HG03159 (cell line): ENCODE data around the gene BRD4.

ENCODE experiments used
- ATAC-seq: cut with Tn5 transposase; IDR thresholded peaks from one replicate; pipeline ENCODE4 v1.9.1; 2021; ENCODE audit warnings: mild to moderate bottlenecking, moderate library complexity; ENCODE audit not compliant: unreplicated experiment

Gene BRD4

GRCh38 chr19:15250640-15250993, 81.7 kb downstream of the BRD4 start:
- ATAC-seq: no peak

DNA sequence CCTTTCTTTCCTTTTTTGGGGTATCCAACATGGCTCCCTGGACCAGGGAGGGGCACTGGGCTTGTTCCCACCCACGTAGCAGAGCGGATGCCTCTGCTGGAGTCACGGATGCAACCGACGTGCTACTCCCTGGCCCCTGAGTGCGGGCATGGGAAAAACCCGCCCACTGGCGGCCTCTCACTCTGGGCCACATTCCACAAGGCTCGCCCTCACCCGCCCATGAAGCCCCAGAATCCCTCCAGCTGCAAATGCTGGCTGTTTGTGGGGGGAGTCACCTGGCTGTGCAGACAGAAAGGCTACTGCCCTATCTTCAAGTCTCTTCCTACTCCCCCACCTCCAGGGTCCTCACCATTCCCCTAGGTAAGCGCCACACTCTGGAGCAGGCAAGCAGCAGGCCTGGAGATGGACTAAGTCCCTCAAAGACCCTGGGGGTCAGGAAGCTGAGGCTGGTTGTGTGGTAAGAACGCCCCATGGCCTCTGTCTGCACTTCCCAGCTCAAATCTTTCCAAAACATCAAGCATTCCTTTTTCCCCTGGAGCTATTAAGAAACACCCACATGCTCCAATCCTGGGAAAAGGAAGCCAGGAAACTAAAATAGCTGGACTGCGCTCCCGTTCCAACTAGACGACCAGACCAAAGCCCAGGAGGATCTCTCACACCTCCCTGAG, 82.2 kb downstream of the BRD4 start:
- no peak for ATAC-seq

- no peak for ATAC-seq
Measured at GRCh38 chr19:15249528-15249874, 82.8 kb downstream of the BRD4 start.

DNA sequence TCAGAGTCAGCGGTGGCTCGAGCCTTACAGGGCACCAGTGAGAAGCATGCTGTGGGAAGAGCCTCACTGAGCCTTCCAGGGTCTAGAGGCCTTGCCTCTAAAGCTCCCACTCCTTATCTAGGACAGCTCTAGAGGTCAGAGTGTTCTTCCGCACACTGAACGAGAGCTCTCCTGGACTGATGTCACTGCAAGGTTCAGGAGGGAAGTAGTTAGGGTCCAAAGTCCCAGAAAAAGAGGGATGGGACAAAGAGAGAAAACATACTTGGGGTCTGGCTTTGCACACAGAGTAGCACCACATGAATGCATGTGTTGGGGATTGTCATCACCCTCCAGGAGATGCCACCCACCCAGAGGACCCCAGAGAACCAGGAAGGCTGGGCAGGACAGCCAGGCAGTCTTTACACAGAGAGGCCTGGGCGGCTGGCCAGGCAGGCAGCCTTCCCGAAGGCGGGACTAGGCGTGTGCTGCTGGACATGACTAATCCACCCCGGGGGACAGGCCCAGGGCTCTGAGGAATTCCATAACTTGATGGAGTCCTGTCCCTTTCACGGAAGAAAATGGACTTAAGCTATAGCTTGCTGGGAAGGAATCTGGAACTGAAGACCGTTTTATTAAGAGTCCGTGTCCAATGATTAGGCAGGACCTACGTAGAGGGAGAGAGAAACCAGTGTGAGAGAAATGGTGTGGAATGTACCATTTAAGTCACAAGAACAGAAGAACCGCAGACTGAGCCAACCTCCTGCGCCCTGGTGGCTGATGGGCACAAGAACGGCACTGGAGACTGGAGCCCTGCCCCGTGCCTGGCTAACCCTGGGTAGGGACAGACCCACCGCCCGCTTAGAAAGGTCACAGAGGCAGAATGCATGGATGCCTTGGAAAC, 83.5 kb downstream of the BRD4 start:
- no peak for ATAC-seq

DNA sequence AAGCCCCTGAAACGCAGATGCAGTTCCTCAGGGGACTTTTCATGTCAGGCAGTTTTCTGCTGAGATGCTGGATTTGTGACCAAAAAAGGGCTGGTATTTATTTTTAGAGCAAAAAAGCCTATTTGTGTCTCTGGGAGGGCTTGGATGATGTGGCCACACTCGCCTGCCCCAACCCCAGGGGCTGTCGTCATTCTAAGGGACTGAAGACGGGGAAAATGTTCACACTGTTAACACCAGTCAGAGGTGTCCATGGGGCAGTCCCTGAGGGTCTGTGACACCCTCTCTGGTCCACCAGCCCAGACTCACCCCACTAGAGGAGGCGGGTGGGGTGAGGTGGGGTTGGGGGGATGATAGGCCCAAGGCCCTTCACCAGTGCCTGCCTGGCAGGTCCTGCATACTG, 84.2 kb downstream of the BRD4 start:
- ATAC-seq: no peak

- ATAC-seq: no peak
Measured at GRCh38 chr19:15247107-15248014, 85.0 kb downstream of the BRD4 start.

GRCh38 chr19:15246198-15246481, 86.2 kb downstream of the BRD4 start:
- no peak for ATAC-seq

GRCh38 chr19:15245370-15246197, 86.8 kb downstream of the BRD4 start:
- no peak for ATAC-seq

DNA sequence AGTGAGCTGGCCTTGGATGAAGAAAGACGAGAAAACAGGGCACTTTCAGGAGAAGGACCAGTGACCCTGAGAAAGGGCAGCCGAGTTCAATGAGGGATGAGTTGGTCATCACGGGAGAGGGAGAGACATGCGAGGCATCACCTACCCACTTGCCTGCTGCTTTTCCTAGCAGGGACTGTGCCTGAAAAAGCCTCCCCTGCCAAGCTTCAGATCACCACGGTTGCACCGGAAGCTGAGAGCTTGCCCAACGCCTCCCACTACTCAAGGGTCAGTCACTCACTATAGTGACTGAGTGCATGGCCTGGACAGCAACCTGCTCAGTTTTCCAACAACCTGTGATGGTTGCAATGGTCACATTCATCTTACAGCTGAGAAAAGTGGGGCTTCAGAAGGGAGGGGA, 87.5 kb downstream of the BRD4 start:
- ATAC-seq: no peak

GRCh38 chr19:15244106-15244803, 88.1 kb downstream of the BRD4 start:
- ATAC-seq: no peak

DNA sequence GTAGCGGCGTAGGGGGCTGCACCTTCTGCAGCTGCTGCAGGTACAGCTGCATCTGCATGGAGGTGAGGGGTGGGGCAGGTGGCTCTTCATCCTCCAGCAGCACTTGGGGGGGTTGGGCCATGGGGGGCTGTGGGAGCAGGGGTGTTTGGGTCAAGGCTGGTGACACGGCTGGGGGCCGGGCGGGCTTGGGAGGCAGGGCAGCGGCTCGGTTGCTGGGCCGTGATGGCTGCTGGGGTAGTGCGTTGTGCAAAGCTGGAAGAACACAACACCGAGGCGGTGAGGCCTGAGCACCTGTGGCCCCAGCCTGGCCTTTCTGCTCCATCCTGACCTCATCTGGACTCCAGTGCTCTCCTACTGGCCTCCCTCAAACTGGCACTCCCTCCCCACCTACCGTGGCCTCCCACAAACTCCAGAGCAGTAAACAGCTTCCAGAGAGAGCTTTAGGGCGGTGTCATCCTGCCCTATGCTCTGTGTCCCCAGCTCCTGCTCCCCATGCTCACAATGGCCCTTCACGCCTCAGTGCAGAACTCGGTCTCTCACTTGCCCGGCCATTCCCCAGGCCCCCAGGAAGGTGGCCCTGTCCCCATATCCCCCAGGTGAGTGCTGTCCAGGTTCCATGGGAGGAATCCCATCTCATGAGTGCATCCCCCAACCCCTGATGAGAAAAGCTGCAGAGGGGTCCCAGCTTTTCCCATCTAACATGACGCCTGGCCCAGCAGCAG, 88.9 kb downstream of the BRD4 start:
- no peak for ATAC-seq

DNA sequence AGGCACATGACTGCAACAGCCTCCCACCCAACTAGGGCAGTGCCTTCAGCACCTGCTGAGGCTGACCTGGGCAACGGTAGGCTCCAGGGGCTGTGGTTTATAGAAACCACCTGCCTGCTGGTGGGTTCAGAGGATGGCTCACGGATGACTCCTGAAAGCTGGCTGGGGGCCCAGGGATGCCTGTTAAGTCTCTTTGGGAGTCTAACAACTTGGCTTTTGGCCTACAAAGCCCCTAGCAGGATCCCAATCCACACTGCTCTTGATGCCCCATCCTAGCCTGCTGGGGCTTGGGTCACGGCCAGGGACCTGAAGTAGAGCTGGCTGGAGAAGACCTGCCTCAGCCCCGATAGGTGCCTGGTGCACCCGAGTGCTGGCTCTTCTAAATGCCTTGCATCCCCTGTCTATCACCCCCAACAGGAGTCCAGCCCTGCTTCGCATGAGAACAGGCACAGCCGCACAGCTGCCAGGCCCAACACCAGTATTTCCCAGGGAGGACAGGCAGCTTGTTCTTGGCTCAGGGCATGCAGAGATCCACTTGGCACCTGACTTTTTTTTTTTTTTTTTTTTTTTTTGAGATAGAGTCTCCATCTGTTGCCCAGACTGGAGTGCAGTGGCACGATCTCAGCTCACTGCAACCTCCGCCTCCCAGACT, 91.0 kb downstream of the BRD4 start:
- ATAC-seq: no peak

- ATAC-seq: no peak
Measured at GRCh38 chr19:15240515-15240914, 91.8 kb downstream of the BRD4 start.

DNA sequence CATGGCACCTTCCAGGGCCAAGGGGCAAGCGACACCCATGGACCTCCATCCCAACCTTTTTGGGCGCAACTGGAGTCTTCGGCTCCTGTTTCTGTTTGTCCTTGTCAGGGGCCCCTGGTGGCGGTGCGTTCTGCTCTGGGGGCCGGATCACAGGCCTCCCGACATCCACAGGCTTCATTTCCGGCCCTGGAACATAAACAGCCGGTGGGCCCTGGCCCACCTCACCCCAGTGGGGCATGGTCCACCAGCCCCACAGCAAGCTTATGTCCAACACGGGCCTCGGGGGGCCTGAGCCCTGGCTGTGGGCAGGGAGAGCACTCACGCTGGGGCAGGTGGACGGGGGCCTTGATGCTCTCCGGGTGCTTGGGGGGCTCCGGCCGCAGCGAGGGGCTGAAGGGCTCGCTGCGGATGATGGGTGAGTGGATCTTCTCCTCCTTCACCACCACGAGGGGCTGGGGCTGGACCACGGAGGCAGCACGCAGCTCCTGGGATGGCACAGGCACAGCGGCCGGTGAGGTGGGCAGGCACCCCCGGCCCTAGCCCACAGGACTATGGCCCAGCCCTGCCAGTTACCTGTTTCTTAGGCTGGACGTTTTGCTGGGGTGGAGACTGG, 92.9 kb downstream of the BRD4 start:
- no peak for ATAC-seq

DNA sequence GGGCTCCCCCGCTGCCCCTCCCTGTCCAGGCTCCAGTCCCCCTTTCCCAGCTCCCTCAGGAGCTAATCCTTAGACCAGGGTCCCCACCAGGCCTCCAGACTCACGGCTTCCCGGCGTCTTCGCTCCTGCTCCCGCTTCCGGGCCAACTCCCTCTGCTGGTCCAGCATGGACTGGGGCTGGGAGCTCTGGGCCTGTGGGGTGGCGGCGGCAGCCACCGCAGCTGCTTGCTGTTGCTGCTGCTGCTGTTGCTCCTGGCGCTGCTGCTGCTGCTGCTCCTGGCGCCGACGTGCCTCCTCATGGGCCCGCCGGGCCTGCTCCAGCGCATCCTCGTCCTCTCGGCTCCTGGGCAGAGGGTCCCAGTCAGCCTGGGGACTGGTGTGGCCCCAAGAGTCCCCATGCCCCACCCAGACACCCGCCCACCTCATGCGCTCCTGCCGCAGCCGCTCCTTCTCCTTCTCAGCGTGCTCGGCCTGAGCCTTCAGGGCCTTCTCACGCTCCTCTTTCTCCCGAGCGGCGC, 93.6 kb downstream of the BRD4 start:
- ATAC-seq: no peak

DNA sequence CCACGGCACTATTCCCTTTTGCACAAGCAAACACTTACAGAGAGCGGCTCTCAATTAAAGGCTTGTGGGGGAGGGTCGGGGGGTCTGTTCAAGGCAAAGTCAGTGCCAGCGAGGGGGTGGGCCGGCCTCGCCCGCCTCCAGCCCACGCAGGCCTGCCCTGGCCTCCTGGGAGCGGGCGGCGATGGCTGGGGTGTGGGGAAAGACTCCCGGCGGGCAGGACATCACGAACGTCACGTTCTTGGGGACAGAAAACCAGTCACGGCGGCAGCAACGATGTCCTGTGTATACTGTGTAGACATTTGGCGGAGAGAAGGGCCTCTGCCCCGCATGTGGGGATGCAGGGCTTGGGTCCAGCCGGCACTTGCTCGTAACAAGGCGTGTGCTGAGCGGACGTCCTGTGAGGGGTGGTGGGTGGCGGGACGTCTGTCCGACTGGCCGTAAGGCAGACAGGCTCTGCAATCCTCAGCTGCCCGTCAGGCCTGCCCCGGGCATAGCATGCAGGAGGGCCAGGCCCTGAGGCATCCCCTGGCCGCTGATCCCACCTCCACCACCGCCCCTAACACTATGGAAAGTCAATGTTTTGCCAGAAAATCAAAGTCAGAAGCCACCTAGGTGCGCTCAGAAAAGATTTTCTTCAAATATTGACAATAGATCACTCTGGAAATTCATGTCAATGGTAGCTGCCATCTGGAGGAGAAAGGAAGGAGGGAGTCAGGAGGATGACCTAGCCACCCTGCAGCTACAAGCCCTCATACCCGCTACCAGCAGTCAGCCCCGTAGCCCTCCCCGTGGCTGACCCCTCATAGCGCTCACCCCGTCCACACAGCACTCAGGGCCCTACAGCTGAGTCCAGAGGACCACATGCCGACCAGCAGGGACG, 94.3 kb downstream of the BRD4 start:
- ATAC-seq: no peak

DNA sequence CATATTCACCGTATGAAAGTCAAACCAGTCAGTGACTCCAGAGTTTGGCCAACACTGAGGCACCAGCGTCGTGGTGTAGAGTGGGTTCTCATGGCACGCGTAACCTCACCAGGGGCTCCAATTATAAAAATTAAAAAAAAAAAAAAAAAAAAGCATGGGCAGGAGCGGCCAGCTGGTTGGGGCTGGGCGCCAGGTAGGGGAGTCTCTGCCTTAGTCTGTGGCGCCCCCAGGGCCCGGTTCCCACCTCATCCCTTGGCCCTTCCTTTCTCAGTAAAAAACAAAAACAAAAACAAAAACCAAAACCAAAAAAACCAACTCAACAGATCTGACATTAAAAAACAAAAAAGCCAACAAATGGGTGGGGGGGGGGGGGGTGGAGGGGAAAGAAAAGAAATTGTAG, 95.5 kb downstream of the BRD4 start:
- no peak for ATAC-seq

- no peak for ATAC-seq
Measured at GRCh38 chr19:15235781-15236180, 96.6 kb downstream of the BRD4 start.
